B cell (primary cell): ENCODE data around the gene NMD3. TPM values are rescaled to one million over a fixed set of nuclear protein-coding genes. Genes with fewer than 3 reads are reported as not detected.

ENCODE experiments used
- ATAC-seq: fragments of 200-7000 bp; cut with Tn5 transposase; one replicate; pipeline ENCODE4 v1.10.0; 2021; ENCODE audit warnings: low read depth, mild to moderate bottlenecking, moderate number of reproducible peaks, moderate library complexity
- CTCF ChIA-PET: fragments of 350-600 bp; sonication (Branson Sonifier 250); formaldehyde crosslinking; loops from one replicate; lab custom pipeline; 2021; ENCODE audit warnings: antibody characterized with exemption, inconsistent platforms; lab: Charles Lee
- POLR2A ChIA-PET: fragments of 350-600 bp; sonication (Branson Sonifier 250); formaldehyde crosslinking; loops from one replicate; lab custom pipeline; 2021; ENCODE audit warnings: antibody characterized with exemption; lab: Charles Lee
- DNase-seq: peaks from one replicate; pipeline ENCODE4 v3.0.0; 2013
- H2AFZ ChIP-seq: 2 replicates; pipeline ENCODE4 v1.6.1; 2012; ENCODE audit warnings: mild to moderate bottlenecking, low read depth, low read length; ENCODE audit not compliant: insufficient read depth, poor library complexity, severe bottlenecking
- H3K27ac ChIP-seq, 2 donors: 1 replicate in 1 of 2; 2 replicates in 1 of 2; pipeline ENCODE4 v1.5.1; 2012 to 2013; ENCODE audit warnings: low read length in 2 of 2, mild to moderate bottlenecking in 2 of 2, moderate library complexity in 1 of 2
- H3K27me3 ChIP-seq, 4 experiments: fragments of 200-600 bp in 1 of 4; sonication (generic) in 1 of 4; replicated peaks in 1 of 4; 1 replicate in 2 of 4; 2 replicates in 2 of 4; pipeline versions ENCODE4 v1.6.1 to v1.7.0; 2013 to 2016; ENCODE audit warnings: low read length in 3 of 4, mild to moderate bottlenecking in 2 of 4, mixed read lengths in 1 of 4, moderate library complexity in 1 of 4; ENCODE audit not compliant: insufficient read depth in 4 of 4, control insufficient read depth in 3 of 4; ENCODE audit errors: control extremely low read depth in 1 of 4
- H3K36me3 ChIP-seq, 2 experiments: replicated peaks in 1 of 2; 1 replicate in 1 of 2; 2 replicates in 1 of 2; pipeline versions ENCODE4 v1.6.1 to v1.7.1; 2013; ENCODE audit warnings: low read length in 1 of 2; ENCODE audit not compliant: insufficient read depth in 2 of 2, control insufficient read depth in 1 of 2; ENCODE audit errors: control extremely low read depth in 1 of 2, extremely low read depth in 1 of 2
- H3K4me1 ChIP-seq, 2 donors: fragments of 200-600 bp in 1 of 2; sonication (generic) in 1 of 2; 1 replicate in 1 of 2; 2 replicates in 1 of 2; pipeline versions ENCODE4 v1.5.1 to v1.6.1; 2013 to 2017; ENCODE audit warnings: low read length in 2 of 2; ENCODE audit not compliant: control insufficient read depth in 2 of 2, insufficient read depth in 2 of 2
- H3K4me2 ChIP-seq: replicated peaks from 2 replicates; pipeline ENCODE3; 2012; ENCODE audit warnings: mild to moderate bottlenecking, low read depth, low read length; ENCODE audit not compliant: poor library complexity, severe bottlenecking
- H3K4me3 ChIP-seq, 5 experiments: fragments of 200-600 bp in 1 of 5; sonication (generic) in 1 of 5; 1 replicate in 3 of 5; 2 replicates in 2 of 5; pipeline versions ENCODE4 v1.5.1 to v1.7.0; 2011 to 2016; ENCODE audit warnings: low read length in 4 of 5, mild to moderate bottlenecking in 4 of 5, low read depth in 2 of 5, control low read depth in 1 of 5, moderate library complexity in 1 of 5; ENCODE audit not compliant: insufficient read depth in 1 of 5; ENCODE audit errors: control extremely low read depth in 1 of 5, extremely low read depth in 1 of 5
- H3K79me2 ChIP-seq: fragments of 200-600 bp; sonication (generic); one replicate; pipeline ENCODE4 v1.6.0; 2016; ENCODE audit warnings: low read length; ENCODE audit not compliant: control insufficient read depth, insufficient read depth
- H3K9ac ChIP-seq: fragments of 200-600 bp; sonication (generic); 2 replicates; pipeline ENCODE4 v1.6.1; 2017; ENCODE audit warnings: mild to moderate bottlenecking, low read length, moderate library complexity
- H3K9me3 ChIP-seq, 3 donors: one replicate each; pipeline versions ENCODE4 v1.6.1 to v1.7.1; 2013; ENCODE audit warnings: low read length in 2 of 3; ENCODE audit not compliant: control insufficient read depth in 2 of 3, insufficient read depth in 1 of 3; ENCODE audit errors: control extremely low read depth in 1 of 3
- H4K20me1 ChIP-seq: 2 replicates; pipeline ENCODE4 v1.6.0; 2012; ENCODE audit warnings: mild to moderate bottlenecking, low read length; ENCODE audit not compliant: insufficient read depth, control insufficient read depth, poor library complexity, severe bottlenecking
- H3K27ac Mint-ChIP-seq: one replicate; pipeline ENCODE4 v1.8.0; 2021; ENCODE audit warnings: mixed read lengths
- H3K27me3 Mint-ChIP-seq: one replicate; pipeline ENCODE4 v1.8.0; 2021; ENCODE audit warnings: mixed read lengths
- H3K4me1 Mint-ChIP-seq: one replicate; pipeline ENCODE4 v1.8.0; 2021; ENCODE audit warnings: mixed read lengths
- H3K4me3 Mint-ChIP-seq: one replicate; pipeline ENCODE4 v1.8.0; 2021; ENCODE audit warnings: mixed read lengths
- H3K9me3 Mint-ChIP-seq: one replicate; pipeline ENCODE4 v1.8.0; 2022; ENCODE audit warnings: mixed read lengths; ENCODE audit not compliant: insufficient read depth
- CTCF ChIP-seq: fragments of 200-600 bp; IDR thresholded peaks from one replicate; pipeline ENCODE4 v1.8.0; 2022; ENCODE audit warnings: antibody characterized with exemption, mild to moderate bottlenecking
- EZH2 ChIP-seq: IDR thresholded peaks from 2 replicates; pipeline ENCODE4 v1.6.1; 2012; ENCODE audit warnings: borderline replicate concordance, low read depth, mild to moderate bottlenecking, moderate library complexity, low read length; ENCODE audit not compliant: insufficient read depth, poor library complexity, severe bottlenecking
- WGBS: methylation state at CpG from one replicate; pipeline ENCODE4 v1.1.5; 2013; ENCODE audit warnings: missing lambda C conversion rate; ENCODE audit not compliant: insufficient coverage; 5-methylcytosine and 5-hydroxymethylcytosine counted together
- intact Hi-C: fragments of 100-400 bp; cut with micrococcal nuclease; formaldehyde crosslinking; loops from one replicate; pipeline ENCODE4 v1.10.0; 2022
- polyA plus RNA-seq: library from polyadenylated mRNA; depleted of rRNA; stranded (reverse); fragments of >200 nt; gene quantifications from 2 replicates; pipeline ENCODE4 v1.2.3, GENCODE V29; 2012
- total RNA-seq, 2 donors: library from RNA; stranded (reverse); fragments of 120-200 nt in 1 of 2; gene quantifications; 1 replicate in 1 of 2; 2 replicates in 1 of 2; pipeline versions ENCODE4 v1.2.3 to v1.2.4, GENCODE V29; 2013 to 2022

Gene NMD3
- total and polyA plus RNA-seq, 2 donors (not counting 1 experiment from before 2014, with no cell fraction given): 14.5 to 38.0 TPM

GRCh38 chr3:161263057-161263456, 41.9 kb downstream of the NMD3 start:
- H3K4me2 ChIP-seq: no peak overlapping the region
- H3K27me3 Mint-ChIP-seq: no peaks in the 10 kb centered on the region
- no peak overlapping the region for H2AFZ ChIP-seq
- H3K4me3 Mint-ChIP-seq: no peak overlapping the region
- H3K9ac ChIP-seq: no peak overlapping the region
- no peaks in the 10 kb centered on the region for H3K27me3 ChIP-seq
- peaks cover 6% of the 10 kb centered on the region for H3K9me3 Mint-ChIP-seq
- DNase-seq: no peak
- H3K79me2 ChIP-seq: no peaks in the 10 kb centered on the region
- H3K4me3 ChIP-seq: no peak overlapping the region
- H3K9me3 ChIP-seq: peaks cover 0 to 4% (median 0%) of the 10 kb centered on the region in 3 donors
- no peaks in the 10 kb centered on the region for H3K4me1 ChIP-seq
- no peak overlapping the region for H3K27ac ChIP-seq
- 50% methylated on average over 1 of the region's 3 CpGs for WGBS
- ChIA-PET CTCF (no interaction called here), POLR2A (no interaction called here)
- intact Hi-C loops: no loop called here
- H3K4me1 Mint-ChIP-seq: no peaks in the 10 kb centered on the region
- H4K20me1 ChIP-seq: no peaks in the 10 kb centered on the region
- TF ChIP-seq CTCF: no peak
- no peak for TF ChIP-seq EZH2
- H3K27ac Mint-ChIP-seq: no peak overlapping the region
- ATAC-seq: no peak
- peaks cover 0 to 6% of the 10 kb centered on the region in 2 experiments for H3K36me3 ChIP-seq

DNA sequence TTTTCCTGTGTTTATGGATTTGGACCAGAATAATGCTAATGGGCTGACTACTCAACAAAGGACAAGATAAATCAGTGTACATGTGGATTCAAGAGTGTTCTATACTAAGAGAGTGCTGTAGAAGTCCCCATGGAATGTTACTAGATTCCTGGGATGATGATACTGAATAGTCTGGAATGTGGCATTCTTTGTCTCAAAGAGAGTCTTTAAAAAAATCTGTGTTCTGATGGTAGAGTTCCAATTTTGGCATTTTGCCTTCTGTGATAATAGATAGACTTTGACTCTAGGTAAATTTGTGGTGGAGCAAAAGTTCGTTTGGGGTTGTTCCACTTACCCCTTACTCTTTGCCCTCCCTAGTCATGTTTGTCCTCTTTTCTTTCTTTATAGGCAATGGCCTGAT, 43.7 kb downstream of the NMD3 start:
- H3K79me2 ChIP-seq: no peaks in the 10 kb centered on the region
- Mint-ChIP-seq H3K27ac (no peak overlapping the region), H3K4me3 (no peak overlapping the region), H3K9me3 (peaks cover 6% of the 10 kb centered on the region), H3K4me1 (no peaks in the 10 kb centered on the region), H3K27me3 (no peaks in the 10 kb centered on the region)
- DNase-seq (no peak), ATAC-seq (no peak)
- H3K9me3 ChIP-seq: peaks cover 0 to 4% (median 0%) of the 10 kb centered on the region in 3 donors
- intact Hi-C loops: no loop called here
- no peak overlapping the region for H3K9ac ChIP-seq
- no peaks in the 10 kb centered on the region for H3K4me1 ChIP-seq
- peaks cover under 1 to 6% of the 10 kb centered on the region in 2 experiments for H3K36me3 ChIP-seq
- no CpG with 5 or more reads among the region's 1 CpG for WGBS
- CTCF ChIA-PET: no interaction called here
- H4K20me1 ChIP-seq: no peaks in the 10 kb centered on the region
- no peak overlapping the region for H2AFZ ChIP-seq
- TF ChIP-seq EZH2 (no peak), CTCF (no peak)
- no peaks in the 10 kb centered on the region for H3K27me3 ChIP-seq
- H3K27ac ChIP-seq: no peak overlapping the region
- POLR2A ChIA-PET: no interaction called here
- H3K4me2 ChIP-seq: no peak overlapping the region
- no peak overlapping the region for H3K4me3 ChIP-seq
